Hindlimb muscle (tissue), 1 donor: ENCODE data around the gene CADM1. TPM values are rescaled to one million over a fixed set of nuclear protein-coding genes. Genes with fewer than 3 reads are reported as not detected.

Source experiments
- DNase-seq: peaks from one replicate; pipeline ENCODE4 v3.0.0-alpha.2; 2013
- polyA plus RNA-seq: library from polyadenylated mRNA; unstranded; fragments of 120-200 nt; gene quantifications from one replicate; pipeline ENCODE4 v1.2.1, GENCODE V29; 2013; ENCODE audit not compliant: insufficient read length

Gene CADM1
- polyA plus RNA-seq, 1 donor = 23.1 TPM

- DNase-seq = no peak
Observed at GRCh38 chr11:115141231-115142114, 362.7 kb downstream of the CADM1 start.

GRCh38 chr11:115135936-115136335 lies 368.3 kb downstream of the CADM1 start:
- DNase-seq = no peak

GRCh38 chr11:115134926-115135325 lies 369.3 kb downstream of the CADM1 start:
- no peak for DNase-seq

GRCh38 chr11:115133475-115134209 lies 370.6 kb downstream of the CADM1 start:
- no peak for DNase-seq

- no peak for DNase-seq
Observed at GRCh38 chr11:115132436-115133228, 371.6 kb downstream of the CADM1 start.

GRCh38 chr11:115129473-115130289 lies 374.5 kb downstream of the CADM1 start:
- no peak for DNase-seq

- no peak for DNase-seq
Observed at GRCh38 chr11:115128226-115128625, 376.0 kb downstream of the CADM1 start.

- DNase-seq = no peak
Observed at GRCh38 chr11:115127790-115128189, 376.4 kb downstream of the CADM1 start.

- no peak for DNase-seq
Observed at GRCh38 chr11:115126515-115127208, 377.6 kb downstream of the CADM1 start.

- no peak for DNase-seq
Observed at GRCh38 chr11:115126092-115126491, 378.1 kb downstream of the CADM1 start.

- DNase-seq = no peak
Observed at GRCh38 chr11:115124786-115125185, 379.4 kb downstream of the CADM1 start.

GRCh38 chr11:115123641-115124040 lies 380.6 kb downstream of the CADM1 start:
- no peak for DNase-seq

- no peak for DNase-seq
Observed at GRCh38 chr11:115122274-115122673, 381.9 kb downstream of the CADM1 start.
